ENCODE measurements around the gene RCE1. TPM values are rescaled to one million over a fixed set of nuclear protein-coding genes. Genes with fewer than 3 reads are reported as not detected.

Gene RCE1
- total and polyA plus RNA-seq, 3 donors from 2014 or later: 26.4 to 56.9 (median 54.3) TPM

DNA sequence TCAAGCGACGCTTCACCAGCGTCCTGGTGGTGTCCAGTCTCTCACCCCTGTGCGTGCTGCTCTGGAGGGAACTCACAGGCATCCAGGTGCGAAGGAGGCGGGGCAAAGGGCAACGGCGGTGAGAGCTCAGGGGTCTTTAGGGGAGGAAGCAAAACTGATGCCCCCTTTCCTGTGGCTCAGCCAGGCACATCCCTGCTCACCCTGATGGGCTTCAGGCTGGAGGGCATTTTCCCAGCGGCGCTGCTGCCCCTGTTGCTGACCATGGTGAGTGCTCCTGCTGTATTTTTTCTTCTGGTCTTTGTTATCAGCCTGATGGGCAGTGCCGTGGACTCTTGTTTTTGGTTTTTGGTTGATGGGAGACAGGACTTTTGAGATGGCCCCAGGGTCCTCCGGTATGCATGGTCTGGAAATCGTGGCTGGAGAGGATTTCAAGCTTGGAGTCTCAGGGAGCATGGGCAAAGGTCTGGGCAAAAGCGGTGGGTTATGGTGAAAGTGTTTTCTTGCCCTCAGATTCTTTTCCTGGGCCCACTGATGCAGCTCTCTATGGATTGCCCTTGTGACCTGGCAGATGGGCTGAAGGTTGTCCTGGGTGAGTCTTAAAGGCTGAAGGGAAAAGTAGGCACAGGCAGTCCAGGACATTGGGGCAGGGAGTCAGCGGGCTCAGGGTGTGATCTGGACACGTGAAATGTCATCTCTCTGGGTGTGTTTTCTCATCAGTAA is 695 bp downstream of the RCE1 start:
- no peak for DNase-seq
- TF ChIP-seq, protein P1, sequence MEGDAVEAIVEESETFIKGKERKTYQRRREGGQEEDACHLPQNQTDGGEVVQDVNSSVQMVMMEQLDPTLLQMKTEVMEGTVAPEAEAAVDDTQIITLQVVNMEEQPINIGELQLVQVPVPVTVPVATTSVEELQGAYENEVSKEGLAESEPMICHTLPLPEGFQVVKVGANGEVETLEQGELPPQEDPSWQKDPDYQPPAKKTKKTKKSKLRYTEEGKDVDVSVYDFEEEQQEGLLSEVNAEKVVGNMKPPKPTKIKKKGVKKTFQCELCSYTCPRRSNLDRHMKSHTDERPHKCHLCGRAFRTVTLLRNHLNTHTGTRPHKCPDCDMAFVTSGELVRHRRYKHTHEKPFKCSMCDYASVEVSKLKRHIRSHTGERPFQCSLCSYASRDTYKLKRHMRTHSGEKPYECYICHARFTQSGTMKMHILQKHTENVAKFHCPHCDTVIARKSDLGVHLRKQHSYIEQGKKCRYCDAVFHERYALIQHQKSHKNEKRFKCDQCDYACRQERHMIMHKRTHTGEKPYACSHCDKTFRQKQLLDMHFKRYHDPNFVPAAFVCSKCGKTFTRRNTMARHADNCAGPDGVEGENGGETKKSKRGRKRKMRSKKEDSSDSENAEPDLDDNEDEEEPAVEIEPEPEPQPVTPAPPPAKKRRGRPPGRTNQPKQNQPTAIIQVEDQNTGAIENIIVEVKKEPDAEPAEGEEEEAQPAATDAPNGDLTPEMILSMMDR (IDR thresholded peaks at IDR 0.05): no peak
- TF ChIP-seq POLR2A (IDR thresholded peaks at IDR 0.05): no peak
- 10 to 12% methylated on average over 11 to 13 of the region's 16 CpGs for WGBS, 2 donors
- Histone ChIP-seq H3K9me3 (no peaks in the 10 kb centered on the region), H3K36me3 (ENCODE audit: low read depth, missing control alignments) (no peaks in the 10 kb centered on the region), H3K4me3 (peak overlapping the region; percentile 72 to 96), H3K27ac (peak overlapping the region; percentile 87 to 90), H3K4me1 (peaks cover 28% of the 10 kb centered on the region), H3K27me3 (no peaks in the 10 kb centered on the region)
- intact Hi-C loops (cut with DNase I; ENCODE audit: low total_unique reads): no loop called here

DNA sequence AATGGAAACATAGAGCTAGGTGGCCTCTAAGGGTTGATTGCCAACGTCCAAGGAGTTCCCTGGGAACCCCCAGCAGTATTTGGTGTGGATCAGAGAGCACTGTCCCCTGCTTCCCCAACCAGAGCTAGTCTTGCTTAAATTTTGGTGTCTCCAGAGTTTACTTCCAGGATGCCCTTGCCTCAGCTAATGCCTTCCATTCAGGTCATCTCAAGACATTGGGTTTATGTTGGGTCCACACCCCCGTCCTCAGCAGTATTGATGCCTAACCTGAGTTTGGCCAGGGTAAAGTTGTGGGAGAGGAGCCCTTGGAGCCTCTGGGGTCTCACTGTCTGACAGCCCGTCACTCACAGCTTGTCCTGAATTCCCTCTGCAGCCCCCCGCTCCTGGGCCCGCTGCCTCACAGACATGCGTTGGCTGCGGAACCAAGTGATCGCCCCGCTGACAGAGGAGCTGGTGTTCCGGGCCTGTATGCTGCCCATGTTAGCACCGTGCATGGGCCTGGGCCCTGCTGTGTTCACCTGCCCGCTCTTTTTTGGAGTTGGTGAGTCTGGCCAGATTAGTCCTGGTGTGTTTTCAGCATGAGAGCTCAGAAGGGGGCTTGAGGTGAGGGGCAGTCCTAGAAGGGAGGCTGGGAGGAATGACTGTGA is 1.4 kb downstream of the RCE1 start:
- DNase-seq: peak; percentile 15
- intact Hi-C loops (cut with DNase I; ENCODE audit: low total_unique reads): no loop called here
- Histone ChIP-seq H3K27ac (no peak overlapping the region), H3K4me3 (peak overlapping the region in 1 of 2 donors; percentile 96), H3K4me1 (peaks cover 25% of the 10 kb centered on the region), H3K9me3 (no peaks in the 10 kb centered on the region), H3K36me3 (ENCODE audit: low read depth, missing control alignments) (no peaks in the 10 kb centered on the region), H3K27me3 (no peaks in the 10 kb centered on the region)
- TF ChIP-seq, protein P1 (IDR thresholded peaks at IDR 0.05): no peak
- no peak for TF ChIP-seq POLR2A (IDR thresholded peaks at IDR 0.05)
- 17 to 67% methylated on average over 1 to 12 of the region's 12 CpGs for WGBS, 2 donors

DNA sequence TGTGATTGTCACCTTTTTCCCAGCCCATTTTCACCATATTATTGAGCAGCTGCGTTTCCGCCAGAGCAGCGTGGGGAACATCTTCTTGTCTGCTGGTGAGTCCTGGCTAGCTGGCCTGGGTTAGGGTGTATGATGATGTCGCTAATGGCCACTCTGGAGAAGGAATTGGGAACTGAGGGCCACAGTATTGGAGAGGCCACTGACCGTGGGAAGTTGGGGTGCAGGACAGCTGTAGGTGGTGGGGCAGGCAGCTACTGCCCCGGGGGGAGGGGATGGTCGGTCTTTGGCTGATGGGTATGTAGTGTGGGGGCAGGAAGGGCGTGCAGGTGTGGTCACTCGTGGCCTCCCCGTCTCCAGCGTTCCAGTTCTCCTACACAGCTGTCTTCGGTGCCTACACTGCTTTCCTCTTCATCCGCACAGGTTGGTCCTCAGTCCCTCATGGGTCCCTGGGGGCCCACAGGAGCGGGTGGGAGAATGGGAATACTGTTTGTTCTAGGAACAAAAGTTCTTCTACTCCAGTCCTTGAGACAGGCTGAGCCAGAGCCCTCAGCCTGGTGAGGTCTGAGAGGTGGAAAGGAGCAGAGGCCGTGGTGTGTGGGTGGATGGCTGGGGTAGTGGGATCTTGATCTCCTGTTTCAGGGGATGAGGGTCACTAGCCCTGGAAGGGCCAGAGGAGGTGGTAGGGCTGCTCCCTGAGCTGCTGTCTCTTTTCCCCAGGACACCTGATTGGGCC is 2.1 kb downstream of the RCE1 start:
- no peaks in the 10 kb centered on the region for H3K36me3 ChIP-seq (ENCODE audit: low read depth, missing control alignments)
- no peak overlapping the region for H3K27ac ChIP-seq
- H3K27me3 ChIP-seq: no peaks in the 10 kb centered on the region
- DNase-seq: peak; percentile 13
- no peaks in the 10 kb centered on the region for H3K9me3 ChIP-seq
- TF ChIP-seq, protein P1 (IDR thresholded peaks at IDR 0.05): no peak
- TF ChIP-seq POLR2A (IDR thresholded peaks at IDR 0.05): no peak
- H3K4me3 ChIP-seq: no peak overlapping the region
- H3K4me1 ChIP-seq: peaks cover 23% of the 10 kb centered on the region
- intact Hi-C loops (cut with DNase I; ENCODE audit: low total_unique reads): no loop called here
- 76 to 85% methylated on average over 15 of the region's 15 CpGs for WGBS, 2 donors

DNA sequence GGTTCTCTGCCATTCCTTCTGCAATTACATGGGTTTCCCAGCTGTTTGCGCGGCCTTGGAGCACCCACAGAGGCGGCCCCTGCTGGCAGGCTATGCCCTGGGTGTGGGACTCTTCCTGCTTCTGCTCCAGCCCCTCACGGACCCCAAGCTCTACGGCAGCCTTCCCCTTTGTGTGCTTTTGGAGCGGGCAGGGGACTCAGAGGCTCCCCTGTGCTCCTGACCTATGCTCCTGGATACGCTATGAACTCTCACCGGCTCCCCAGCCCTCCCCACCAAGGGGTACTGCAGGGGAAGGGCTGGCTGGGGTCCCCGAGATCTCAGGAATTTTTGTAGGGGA is 2.6 kb downstream of the RCE1 start:
- H3K36me3 ChIP-seq (ENCODE audit: low read depth, missing control alignments): no peaks in the 10 kb centered on the region
- H3K4me3 ChIP-seq: no peak overlapping the region

More for the DNA sequence above, 2.6 kb downstream of the RCE1 start:
- DNase-seq: peak; percentile 13
- intact Hi-C loops (cut with DNase I; ENCODE audit: low total_unique reads): no loop called here
- no peak for TF ChIP-seq POLR2A (IDR thresholded peaks at IDR 0.05)
- TF ChIP-seq, protein P1 (IDR thresholded peaks at IDR 0.05): no peak
- no peaks in the 10 kb centered on the region for H3K27me3 ChIP-seq
- 89 to 90% methylated on average over 9 of the region's 9 CpGs for WGBS, 2 donors
- H3K4me1 ChIP-seq: peaks cover 19% of the 10 kb centered on the region
- H3K27ac ChIP-seq: no peak overlapping the region
- no peaks in the 10 kb centered on the region for H3K9me3 ChIP-seq

Measured in testis (tissue), 3 donors.